ENCODE results near the gene MINDY1.

The MINDY1 gene

GRCh38 chr1:150963321-150964163, 43.2 kb downstream of the MINDY1 start:
- no peak for FAIRE-seq

- FAIRE-seq = no peak
Measured at GRCh38 chr1:150961756-150962155, 44.9 kb downstream of the MINDY1 start.

- no peak for FAIRE-seq
Measured at GRCh38 chr1:150960646-150961045, 46.1 kb downstream of the MINDY1 start.

- no peak for FAIRE-seq
Measured at GRCh38 chr1:150957666-150958065, 49.0 kb downstream of the MINDY1 start.

- no peak for FAIRE-seq
Measured at GRCh38 chr1:150955280-150955679, 51.4 kb downstream of the MINDY1 start.

GRCh38 chr1:150954708-150955107, 52.0 kb downstream of the MINDY1 start:
- no peak for FAIRE-seq

Data from endometrium (tissue), 2 donors.